ENCODE measurements around the gene PPM1F.
"Not testable (repeated sequence)": the region's sequence is repeated elsewhere in the genome, so short reads cannot be mapped to it uniquely, and the experiment has no call there.

PPM1F gene

GRCh38 chr22:21889251-21889990 is 63.2 kb downstream of the PPM1F start:
- no peak for DNase-seq (ENCODE audit: low spot score)

DNA sequence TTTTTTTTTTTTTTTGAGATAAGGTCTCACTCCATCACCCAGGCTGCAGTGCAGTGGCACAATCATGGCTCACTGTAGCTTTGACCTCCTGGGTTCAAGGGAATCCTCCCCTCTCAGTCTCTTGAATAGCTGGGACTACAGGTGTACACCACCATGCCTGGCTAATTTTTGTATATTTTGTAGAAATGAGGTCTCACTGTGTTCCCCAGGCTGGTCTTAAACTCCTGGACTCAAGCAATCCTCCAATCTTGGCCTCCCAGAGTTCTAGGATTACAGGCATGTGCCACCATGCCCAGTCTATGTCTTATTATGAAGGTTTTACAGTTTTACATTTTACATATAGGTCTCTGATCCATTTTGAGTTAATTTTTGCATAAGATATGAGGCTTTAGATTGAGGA is 64.8 kb downstream of the PPM1F start:
- no peak for DNase-seq (ENCODE audit: low spot score)

GRCh38 chr22:21883930-21884329 is 68.7 kb downstream of the PPM1F start:
- not testable (repeated sequence) for DNase-seq (ENCODE audit: low spot score)

DNA sequence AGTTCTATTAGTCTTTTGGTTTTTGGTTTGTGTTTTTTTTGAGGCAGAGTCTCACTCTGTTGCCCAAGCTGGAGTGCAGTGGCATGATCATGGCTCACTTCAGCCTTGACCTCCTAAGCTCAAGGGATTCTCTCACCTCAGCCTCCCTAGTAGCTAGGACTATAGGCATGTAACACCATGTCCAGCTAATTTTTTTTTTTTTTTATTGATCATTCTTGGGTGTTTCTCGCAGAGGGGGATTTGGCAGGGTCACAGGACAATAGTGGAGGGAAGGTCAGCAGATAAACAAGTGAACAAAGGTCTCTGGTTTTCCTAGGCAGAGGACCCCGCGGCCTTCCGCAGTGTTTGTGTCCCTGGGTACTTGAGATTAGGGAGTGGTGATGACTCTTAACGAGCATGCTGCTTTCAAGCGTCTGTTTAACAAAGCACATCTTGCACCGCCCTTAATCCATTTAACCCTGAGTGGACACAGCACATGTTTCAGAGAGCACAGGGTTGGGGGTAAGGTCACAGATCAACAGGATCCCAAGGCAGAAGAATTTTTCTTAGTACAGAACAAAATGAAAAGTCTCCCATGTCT is 69.8 kb downstream of the PPM1F start:
- DNase-seq (ENCODE audit: low spot score) = not testable (repeated sequence)

- no peak for DNase-seq (ENCODE audit: low spot score)
Measured at GRCh38 chr22:21881841-21882753, 70.6 kb downstream of the PPM1F start.

DNA sequence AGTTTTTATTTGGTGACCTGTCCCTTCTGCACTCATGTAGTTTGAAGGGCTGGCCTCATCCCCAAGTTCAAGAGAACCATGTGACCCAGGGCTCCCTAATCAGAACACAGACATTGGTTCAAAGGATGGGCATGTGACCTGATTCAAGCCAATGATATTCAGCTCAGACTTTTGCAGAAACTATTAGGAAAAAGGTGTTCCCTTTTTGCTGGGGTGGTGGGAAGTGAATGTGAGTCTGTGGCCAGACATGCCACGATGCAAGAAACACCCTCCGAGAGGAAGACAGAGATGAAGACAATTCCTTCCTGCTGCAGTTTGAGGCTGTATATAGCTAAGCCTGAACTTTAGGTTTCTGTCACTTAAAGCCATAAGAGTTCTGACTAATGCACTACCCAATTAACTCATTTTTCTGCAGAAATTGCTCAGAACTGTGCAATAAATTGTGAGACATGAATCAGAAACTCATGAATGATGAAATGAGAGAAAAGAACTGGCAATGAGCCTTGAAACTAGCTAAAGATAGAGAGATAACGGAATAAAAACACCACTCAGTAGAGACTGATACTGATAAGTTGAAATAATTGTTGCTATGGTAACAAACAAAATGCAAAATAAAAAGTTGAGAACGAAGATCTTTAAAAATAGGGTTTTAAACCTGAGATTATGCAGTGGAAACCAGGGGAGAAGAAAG is 76.0 kb downstream of the PPM1F start:
- DNase-seq (ENCODE audit: low spot score) = no peak

DNA sequence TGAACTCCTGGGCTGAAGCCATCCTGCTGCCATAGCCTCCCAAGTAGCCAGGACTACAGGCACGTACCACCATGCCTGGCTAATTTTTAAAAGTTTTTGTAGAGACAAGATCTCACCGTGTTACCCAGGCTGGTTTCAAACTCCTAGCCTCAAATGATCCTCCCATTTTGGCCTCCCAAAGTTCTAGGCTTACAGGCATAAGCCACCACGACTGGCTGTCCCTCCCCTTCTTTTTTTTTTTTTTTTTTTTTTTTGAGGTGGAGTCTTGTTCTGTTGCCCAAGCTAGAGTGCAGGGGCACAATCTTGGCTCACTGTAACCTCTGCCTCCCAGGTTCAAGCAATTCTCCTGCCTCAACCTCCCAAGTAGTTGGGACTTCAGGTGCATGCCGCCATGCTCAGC is 77.7 kb downstream of the PPM1F start:
- not testable (repeated sequence) for DNase-seq (ENCODE audit: low spot score)

DNA sequence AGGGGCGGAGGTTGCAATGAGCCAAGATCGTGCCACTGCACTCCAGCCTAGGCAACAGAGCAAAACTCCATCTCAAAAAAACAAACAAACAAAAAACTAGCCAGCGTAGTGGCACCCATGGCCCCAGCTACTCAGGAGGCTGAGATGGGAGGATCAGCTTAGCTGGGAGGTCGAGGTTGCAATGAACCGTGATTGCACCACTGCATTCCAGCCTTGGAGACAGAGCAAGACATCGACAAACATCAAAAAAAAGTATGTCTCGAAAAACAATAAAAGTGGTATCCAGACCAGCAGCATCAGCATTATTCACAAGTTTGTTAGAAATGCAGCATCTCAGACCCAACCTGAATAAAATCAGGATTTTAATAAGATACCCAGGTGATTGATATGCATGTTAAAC is 79.0 kb downstream of the PPM1F start:
- DNase-seq (ENCODE audit: low spot score) = no peak

GRCh38 chr22:21872741-21873140 is 79.9 kb downstream of the PPM1F start:
- not testable (repeated sequence) for DNase-seq (ENCODE audit: low spot score)

Measured in left forelimb (tissue), 1 donor.